GM18867 (cell line): ENCODE measurements around the gene GNG12.

Experiments used
- ATAC-seq: cut with Tn5 transposase; IDR thresholded peaks from one replicate; pipeline ENCODE4 v1.9.1; 2021; ENCODE audit warnings: mild to moderate bottlenecking, moderate library complexity; ENCODE audit not compliant: unreplicated experiment

GNG12 gene

DNA sequence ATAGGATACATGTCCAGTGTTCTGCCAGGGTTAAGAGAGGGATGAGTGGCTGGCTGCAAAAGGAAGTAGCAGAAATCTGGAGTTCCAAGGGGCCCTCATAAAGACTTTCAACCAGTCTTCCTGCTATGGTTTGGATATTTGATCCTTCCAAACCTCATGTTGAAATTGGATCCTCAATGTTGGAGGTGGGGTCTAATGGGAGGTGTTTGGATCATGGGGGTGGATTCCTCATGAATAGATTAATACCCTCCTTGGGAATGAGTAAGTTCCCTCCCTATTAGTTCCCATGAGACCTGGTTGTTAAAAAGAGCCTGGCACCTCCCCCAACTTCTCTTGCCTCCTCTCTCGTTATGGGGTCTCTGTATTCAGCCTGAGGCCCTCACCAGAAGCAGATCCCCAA, 10.1 kb upstream of the GNG12 start:
- ATAC-seq, result no peak

- ATAC-seq, result no peak
These were observed 7.2 kb upstream of the GNG12 start for GRCh38 chr1:67840449-67840848.

DNA sequence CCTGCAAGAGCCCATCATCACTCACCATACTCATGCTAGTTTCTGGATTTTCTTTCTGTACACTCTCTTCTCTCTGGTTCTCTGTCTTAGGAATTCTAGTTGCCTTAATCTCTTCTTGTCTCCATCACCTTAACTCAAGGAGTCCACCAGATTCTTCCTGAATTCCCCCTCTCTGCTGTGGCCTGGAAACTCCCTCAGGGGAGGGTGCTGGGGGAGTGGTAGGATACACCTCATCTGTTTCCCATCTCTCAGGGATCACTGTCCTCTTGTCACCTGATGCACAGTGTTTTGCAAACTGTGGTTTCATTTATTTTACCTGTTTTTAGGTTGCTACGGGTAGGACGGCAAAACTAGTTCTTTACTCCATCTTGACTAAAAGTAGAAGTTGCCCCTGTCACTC, 6.6 kb upstream of the GNG12 start:
- no peak for ATAC-seq

- no peak for ATAC-seq
These were observed 5.1 kb upstream of the GNG12 start for GRCh38 chr1:67838180-67838910.

GRCh38 chr1:67836769-67837168, 3.5 kb upstream of the GNG12 start:
- ATAC-seq, result no peak

- ATAC-seq, result no peak
These were observed 2.6 kb upstream of the GNG12 start for GRCh38 chr1:67835663-67836452.

GRCh38 chr1:67834246-67834877, 1.1 kb upstream of the GNG12 start:
- ATAC-seq, result no peak

DNA sequence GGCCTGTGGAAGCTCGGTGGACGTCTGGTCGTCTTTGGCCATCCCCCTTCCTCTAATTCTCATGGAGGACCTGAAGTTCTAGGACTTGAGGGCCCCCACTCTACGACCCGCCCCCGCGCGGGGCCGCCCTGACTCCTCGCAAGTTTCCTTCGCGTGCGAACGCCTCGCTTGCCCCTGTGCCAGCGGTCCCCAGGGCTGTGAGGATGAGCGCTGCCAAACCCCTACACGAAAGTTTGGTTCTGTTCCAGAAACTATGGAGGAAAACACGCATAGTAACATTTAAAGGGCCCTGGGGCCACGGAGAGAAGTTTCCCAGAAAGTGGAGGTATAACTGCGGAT, 304 bp upstream of the GNG12 start:
- no peak for ATAC-seq

GRCh38 chr1:67831850-67832513, 1.3 kb downstream of the GNG12 start:
- no peak for ATAC-seq

GRCh38 chr1:67830928-67831830, 2.1 kb downstream of the GNG12 start:
- no peak for ATAC-seq

DNA sequence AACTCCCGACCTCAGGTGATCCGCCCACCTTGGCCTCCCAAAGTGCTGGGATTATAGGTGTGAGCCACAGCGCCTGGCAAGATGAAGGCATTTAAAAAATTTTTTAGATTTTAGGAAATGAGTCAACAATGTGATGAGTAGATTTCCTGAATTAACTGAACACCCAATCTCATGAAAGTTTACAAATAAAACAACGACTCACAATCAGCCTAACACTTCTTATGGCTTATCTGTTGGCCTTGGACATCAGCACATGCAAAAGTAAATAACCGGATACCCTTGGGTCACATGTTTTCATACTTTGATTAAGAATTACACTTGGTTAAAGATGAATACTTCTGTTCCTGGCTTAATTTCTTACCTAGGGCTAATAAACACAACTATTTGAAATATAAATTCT, 3.0 kb downstream of the GNG12 start:
- no peak for ATAC-seq

DNA sequence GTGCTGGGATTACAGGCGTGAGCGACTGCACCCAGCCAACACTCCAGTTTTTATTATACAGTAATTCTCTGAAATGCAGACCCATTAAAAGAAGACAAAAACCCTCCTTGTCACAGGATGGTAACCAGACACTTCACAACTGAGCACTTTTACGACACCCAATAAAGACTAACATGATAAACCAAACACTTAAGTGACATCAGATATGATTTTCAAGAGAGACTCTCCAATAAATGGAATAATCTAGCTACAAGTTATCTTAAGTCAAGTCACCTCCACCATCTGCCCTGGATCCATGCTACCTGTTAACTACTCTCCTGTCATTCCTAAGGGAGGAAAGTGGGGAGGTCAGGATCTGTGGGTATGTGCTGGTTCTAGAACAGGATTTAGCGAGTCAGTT, 5.6 kb downstream of the GNG12 start:
- no peak for ATAC-seq

DNA sequence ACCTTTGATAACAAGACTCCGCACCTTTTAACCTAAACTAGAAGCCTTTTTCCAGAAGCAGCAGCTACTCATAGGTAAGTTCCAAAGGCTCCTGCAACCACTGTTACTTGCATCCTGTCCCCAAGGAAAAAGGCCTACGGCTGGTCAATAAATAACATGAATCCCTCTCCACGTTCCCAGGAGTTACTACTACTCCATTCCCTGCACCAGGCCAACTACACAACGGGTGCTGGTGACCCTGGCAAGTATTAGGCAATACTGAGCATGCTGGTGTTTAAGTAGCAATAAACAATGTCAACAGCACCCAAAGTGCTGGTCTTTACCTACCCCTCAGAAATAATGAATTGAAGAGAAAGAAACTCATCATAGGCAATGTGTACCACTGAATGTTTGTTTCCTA, 7.7 kb downstream of the GNG12 start:
- no peak for ATAC-seq

DNA sequence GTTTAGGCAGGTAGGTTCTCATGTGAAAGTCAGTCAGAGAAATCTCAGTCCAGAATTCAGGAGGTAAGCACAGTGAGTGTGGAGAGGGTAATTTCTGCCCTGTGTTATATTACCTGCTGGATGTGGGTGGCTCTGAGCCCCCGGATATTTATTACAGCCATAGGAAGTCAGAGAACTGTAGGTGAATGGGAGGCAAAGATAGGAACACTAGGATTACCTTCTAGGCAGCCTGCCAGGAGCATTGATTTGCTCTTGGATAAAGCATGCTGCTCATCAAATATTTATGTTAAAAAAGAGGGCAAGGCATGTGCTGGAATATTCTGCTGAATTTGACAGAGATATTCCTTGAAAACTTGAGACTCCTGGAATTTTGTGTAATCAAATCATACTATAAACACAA, 8.5 kb downstream of the GNG12 start:
- no peak for ATAC-seq

DNA sequence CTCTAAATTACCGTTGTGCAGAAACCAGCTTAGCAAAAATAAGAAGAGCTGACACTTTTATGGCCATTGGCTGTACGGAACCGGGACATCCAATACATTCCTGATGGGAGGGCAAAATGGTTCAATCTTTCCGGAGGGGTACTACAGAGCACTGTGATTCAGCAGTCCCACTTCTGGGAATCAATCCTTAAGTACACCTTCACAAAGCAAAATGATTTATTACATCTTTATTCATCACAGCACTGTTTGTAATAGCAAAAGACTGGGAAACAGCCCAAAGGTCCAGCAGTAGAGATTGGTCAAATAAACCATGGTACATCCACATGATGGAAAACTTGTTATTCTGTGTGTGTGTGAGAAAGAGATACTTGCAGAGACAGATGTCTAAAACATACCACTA, 9.7 kb downstream of the GNG12 start:
- ATAC-seq, result no peak

- no peak for ATAC-seq
These were observed 12.0 kb downstream of the GNG12 start for GRCh38 chr1:67821263-67821662.

- peak; percentile 59 for ATAC-seq
These were observed 14.5 kb downstream of the GNG12 start for GRCh38 chr1:67818725-67819301.

- ATAC-seq, result no peak
These were observed 15.1 kb downstream of the GNG12 start for GRCh38 chr1:67818162-67818561.

GRCh38 chr1:67817319-67817718, 15.9 kb downstream of the GNG12 start:
- ATAC-seq, result no peak

DNA sequence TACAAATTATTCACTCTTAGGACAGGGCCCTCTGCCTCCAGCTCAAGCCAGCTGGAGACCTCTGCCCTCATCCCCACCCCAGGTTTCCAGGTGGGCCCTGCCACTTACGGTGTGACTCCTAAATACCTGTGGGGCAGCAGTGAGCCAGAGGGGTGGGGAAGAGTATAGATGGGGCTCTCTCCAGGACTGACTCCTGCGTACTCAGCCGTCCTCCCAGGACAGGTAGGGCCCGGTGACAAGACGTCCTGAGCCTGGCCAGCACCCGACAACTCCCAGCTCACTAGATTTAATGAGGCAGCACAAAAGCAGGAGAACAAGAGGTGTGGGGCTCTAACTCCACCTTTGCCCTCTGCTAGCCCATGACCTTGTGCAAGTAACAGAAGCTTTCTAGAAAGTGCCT, 16.8 kb downstream of the GNG12 start:
- no peak for ATAC-seq
